GM12872 (cell line): ENCODE data around the gene MLKL.

Source experiments
- TF ChIP-seq, protein P1 (sequence below): IDR thresholded peaks from 3 replicates; pipeline ENCODE4 v1.5.1; 2011; ENCODE audit warnings: low read depth, mild to moderate bottlenecking, low read length, moderate library complexity; ENCODE audit not compliant: insufficient read depth

Gene MLKL

DNA sequence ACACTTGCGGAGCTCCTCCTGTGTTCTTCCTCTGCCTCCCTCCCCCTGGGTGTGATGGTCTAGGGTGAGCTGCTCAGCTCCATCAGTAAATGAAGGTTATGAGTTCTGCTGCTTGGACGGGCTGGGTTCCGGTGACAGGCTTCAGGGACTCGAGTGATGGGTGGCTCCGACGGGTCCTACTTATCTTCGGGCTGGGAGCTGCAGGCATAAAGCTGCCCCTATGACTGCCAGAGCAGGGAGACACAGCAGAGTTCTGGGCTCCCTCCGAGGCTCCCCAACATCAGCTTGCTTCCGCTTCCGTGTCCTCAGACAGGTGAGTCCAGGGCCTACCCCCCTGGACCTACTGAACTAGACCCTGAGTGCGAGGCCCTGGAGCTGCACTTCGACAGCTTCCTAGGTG is 11.3 kb upstream of the MLKL start:
- TF ChIP-seq, protein P1, sequence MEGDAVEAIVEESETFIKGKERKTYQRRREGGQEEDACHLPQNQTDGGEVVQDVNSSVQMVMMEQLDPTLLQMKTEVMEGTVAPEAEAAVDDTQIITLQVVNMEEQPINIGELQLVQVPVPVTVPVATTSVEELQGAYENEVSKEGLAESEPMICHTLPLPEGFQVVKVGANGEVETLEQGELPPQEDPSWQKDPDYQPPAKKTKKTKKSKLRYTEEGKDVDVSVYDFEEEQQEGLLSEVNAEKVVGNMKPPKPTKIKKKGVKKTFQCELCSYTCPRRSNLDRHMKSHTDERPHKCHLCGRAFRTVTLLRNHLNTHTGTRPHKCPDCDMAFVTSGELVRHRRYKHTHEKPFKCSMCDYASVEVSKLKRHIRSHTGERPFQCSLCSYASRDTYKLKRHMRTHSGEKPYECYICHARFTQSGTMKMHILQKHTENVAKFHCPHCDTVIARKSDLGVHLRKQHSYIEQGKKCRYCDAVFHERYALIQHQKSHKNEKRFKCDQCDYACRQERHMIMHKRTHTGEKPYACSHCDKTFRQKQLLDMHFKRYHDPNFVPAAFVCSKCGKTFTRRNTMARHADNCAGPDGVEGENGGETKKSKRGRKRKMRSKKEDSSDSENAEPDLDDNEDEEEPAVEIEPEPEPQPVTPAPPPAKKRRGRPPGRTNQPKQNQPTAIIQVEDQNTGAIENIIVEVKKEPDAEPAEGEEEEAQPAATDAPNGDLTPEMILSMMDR, result no peak

DNA sequence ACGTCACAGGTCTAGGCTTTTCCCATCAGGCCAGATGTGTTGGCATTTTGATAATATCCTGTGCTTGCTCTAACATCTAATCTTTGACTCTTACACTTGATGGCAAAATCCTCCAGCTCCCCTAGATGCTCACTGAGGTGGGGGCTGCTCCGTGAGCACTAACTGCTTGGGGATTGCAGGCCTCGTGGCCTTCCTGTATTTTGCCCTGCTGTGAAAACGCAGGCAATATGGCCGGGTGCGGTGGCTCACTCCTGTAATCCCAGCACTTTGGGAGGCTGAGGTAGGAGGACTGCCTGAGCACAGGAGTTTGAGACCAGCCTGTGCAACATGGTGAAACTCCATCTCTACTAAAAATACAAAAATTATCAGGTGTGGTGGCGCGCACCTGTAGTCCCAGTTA is 9.7 kb upstream of the MLKL start:
- TF ChIP-seq, protein P1, result no peak

DNA sequence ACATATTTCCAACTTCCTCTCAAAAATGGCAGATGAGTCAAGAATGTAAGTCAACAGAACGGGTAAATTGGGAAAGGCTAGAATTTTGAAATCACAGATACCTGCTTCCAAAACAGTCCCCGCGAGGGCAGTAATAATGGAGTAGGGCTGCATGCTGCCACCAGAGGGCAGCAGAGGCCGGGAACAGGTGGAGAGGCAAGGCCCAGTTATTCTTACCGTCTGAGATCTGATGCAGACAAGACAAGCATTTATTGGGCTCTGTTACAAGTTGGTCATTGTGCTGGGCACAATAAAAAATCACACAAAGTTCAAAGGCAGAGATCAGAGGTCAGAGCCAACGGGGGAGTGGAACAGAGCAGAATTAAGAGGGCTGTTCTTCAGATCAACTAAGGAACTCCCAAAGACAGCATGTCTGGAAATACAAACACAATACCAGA is 8.8 kb upstream of the MLKL start:
- TF ChIP-seq, protein P1, result peak; percentile 95

DNA sequence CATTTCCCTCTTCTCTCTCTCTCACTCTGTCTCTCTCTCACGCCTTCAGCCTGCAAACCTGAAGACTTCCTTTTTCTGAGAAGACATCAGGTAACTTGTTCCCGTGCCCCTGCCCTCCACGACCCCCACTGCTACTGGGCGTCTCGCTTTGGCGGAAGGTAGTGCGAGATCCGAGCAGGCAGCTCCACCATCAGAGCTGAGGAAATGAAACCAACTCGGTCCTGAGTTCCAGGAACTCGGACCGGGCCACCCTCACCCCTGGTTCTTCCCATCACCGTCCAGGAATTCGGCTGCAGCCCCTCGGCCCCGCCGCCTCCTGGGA is 585 bp downstream of the MLKL start:
- TF ChIP-seq, protein P1, result no peak

DNA sequence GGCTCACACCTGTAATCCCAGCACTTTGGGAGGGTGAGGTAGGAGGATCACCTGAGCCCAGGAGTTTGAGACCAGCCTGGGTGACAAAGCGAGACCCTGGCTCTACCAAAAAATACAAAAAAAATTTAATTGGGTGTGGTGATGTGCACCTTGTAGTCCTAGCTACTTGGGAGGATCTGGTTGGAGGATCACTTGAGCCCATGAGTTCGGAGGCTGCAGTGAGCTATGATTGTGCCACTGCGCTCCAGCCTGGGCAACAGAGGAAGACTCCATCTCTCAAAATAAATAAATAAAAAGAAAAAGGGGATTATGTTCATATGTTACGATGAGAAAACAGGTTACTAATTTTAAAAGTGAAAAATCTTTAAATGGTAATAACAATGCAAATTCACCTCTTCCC is 996 bp downstream of the MLKL start:
- TF ChIP-seq, protein P1, result no peak

DNA sequence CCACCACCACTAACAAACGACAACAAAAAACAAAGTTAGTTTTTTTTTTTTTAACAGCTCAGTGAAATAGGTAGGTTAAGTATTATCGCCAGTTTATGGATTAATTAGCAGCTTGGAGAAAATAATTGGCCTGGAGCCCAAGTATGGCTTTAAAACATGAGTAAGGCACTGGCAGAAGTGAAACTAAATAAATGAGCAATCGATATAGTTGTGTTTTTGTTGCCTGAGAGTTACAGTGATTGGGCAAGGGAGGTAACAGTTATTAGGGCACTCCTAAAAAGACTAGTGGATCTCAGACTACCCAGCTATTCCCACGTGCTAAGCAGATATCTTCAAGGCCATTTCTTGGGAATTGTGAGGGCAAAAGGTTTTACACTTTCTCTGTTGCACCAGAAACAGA is 2.4 kb downstream of the MLKL start:
- TF ChIP-seq, protein P1, result no peak

DNA sequence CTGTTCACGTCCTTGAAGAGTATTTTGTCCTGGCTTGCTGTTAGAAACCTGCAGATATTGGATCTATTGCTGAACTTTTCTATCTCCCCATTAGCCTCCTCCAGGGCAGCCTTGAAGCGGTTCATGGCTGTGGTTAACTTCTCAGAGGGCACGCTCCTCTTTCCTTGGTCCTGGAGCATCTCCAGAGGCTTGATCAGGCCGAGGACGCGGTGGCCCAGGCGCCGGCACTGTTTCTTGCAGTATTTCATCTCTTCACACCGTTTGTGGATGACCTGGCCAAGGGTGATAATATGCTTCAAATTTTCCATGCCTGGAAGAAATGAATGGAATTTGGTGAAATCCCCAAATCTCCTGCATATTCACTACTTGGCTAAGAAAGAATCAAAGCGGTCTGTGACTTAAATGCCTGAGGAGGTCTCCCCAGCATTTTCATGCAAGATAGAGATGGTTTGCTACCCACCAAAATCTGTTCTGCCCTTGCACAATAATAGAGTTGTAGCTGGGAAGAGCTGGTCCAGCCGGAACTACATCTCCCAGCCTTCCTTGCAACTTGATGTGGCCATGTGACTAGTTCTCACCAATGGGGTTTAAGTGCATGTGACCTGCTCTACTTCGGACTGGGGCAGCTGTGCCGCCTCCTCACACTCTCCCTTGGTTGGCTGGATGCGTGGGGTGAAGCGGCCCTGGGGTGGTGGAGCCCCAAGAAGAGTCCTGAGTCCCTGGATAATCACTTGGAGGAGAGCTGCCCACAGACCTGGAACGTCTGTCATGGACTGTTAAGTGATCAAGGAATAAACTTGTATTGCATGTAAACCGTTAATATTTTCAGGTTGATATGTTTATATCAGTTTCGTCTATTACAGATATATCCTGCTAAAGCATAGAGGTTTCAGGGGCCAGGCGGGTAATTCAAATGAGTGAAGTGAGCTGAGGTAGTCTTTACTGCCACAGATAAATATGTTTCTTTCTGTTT is 4.9 kb downstream of the MLKL start:
- TF ChIP-seq, protein P1, result no peak
